ENCODE results near the gene NEK7.

NEK7 gene

DNA sequence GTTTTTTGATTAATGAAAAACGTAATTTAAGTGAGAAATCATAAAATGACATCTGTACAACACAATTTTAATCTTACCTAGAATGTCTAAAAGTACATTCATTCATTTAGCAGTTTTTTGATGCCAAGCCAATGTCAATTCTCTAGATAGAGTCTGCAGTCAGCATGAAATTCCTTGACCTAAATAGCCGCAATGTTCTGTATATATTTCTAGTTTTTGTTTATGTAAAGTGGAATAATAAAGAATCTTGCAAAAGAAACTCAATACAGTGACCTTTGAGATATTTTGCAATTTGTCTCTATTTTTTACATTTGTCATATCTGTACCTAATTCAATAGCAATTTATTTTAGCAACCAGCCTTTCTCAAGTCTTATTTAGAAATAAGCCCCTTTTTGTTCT lies 207.7 kb downstream of the NEK7 start:
- no peak for DNase-seq

DNA sequence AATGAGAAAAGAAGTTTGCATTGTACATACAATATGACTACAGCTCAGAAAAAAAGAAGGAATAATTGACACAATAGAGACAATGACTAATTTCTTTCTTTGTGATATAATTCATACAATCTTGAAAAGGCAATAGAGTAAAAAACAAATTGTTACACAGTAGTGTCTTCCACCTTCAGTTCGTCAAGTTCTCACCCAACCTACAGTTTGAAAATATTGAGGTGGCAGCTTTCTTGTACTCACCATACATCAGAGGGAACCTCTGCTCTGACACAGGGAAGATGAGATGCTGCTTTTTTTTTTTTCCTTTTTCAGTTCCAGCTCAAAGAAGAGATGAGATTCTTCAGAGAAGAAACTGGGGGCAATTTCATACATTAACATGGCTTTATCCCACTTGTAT lies 210.5 kb downstream of the NEK7 start:
- DNase-seq: no peak

- DNase-seq: no peak
These were observed 214.2 kb downstream of the NEK7 start for GRCh38 chr1:198370996-198371395.

All from DMS79 (cell line).